ENCODE data around the gene RREB1. TPM values are rescaled to one million over a fixed set of nuclear protein-coding genes. Genes with fewer than 3 reads are reported as not detected.

RREB1 gene
- total and polyA plus RNA-seq, 2 donors (not counting 3 experiments of a cell fraction or from before 2014, with no cell fraction given) = 3.7 to 33.0 TPM

DNA sequence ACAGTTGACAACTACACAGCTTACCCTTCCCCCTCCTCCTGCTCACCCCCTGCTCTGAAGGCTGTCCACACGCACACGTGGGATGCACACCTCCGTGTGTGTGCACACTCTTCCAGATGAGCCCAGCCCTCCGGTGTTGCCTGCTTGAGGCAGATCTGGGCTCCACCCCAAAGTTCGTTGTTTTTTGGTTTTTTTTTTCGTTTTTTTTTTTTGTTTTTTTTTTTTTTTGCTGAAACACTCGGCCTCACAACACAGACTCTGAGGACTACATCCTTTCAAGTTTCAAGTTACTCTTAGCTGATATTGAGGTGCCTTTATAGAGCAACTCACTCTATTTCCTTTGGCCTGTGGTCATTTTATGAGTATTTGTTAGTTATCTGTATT is 88.2 kb downstream of the RREB1 start:
- dilution Hi-C loops (cut with MboI; ENCODE audit: extremely low pct_ligation_motif_present, low sequenced_read_pairs) = no loop called here
- H3K27me3 ChIP-seq (ENCODE audit: control insufficient read depth in 2 of 2, insufficient read depth in 2 of 2, low read length in 2 of 2) = no peaks in the 10 kb centered on the region
- no peaks in the 10 kb centered on the region for H3K4me1 ChIP-seq (ENCODE audit: control insufficient read depth, extremely low read depth, insufficient read depth, low read length)
- no TSS peak for BruUV-seq (replicated peaks)
- H3K79me2 ChIP-seq (ENCODE audit: control insufficient read depth, insufficient read depth, low read length) = no peaks in the 10 kb centered on the region
- intact Hi-C loops (cut with micrococcal nuclease) = no loop called here
- peaks cover 7% of the 10 kb centered on the region in 2 experiments for H3K36me3 ChIP-seq (ENCODE audit: control insufficient read depth in 2 of 2, extremely low read depth in 1 of 2, insufficient read depth in 2 of 2, low read length in 2 of 2)
- no peak for TF ChIP-seq MYC (IDR thresholded peaks at IDR 0.05; ENCODE audit: low read depth, low read length)
- TF ChIP-seq POLR2A (IDR thresholded peaks at IDR 0.05; ENCODE audit: low read depth, low read length) = no peak
- no peak for TF ChIP-seq FOS (IDR thresholded peaks at IDR 0.05; ENCODE audit: borderline replicate concordance, insufficient read depth, low read length)
- TF ChIP-seq, protein P1, sequence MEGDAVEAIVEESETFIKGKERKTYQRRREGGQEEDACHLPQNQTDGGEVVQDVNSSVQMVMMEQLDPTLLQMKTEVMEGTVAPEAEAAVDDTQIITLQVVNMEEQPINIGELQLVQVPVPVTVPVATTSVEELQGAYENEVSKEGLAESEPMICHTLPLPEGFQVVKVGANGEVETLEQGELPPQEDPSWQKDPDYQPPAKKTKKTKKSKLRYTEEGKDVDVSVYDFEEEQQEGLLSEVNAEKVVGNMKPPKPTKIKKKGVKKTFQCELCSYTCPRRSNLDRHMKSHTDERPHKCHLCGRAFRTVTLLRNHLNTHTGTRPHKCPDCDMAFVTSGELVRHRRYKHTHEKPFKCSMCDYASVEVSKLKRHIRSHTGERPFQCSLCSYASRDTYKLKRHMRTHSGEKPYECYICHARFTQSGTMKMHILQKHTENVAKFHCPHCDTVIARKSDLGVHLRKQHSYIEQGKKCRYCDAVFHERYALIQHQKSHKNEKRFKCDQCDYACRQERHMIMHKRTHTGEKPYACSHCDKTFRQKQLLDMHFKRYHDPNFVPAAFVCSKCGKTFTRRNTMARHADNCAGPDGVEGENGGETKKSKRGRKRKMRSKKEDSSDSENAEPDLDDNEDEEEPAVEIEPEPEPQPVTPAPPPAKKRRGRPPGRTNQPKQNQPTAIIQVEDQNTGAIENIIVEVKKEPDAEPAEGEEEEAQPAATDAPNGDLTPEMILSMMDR (IDR thresholded peaks at IDR 0.05; ENCODE audit: extremely low read depth in 1 of 2, insufficient read depth in 1 of 2, low read depth in 1 of 2, low read length in 2 of 2) = no peak
- no peak for TF ChIP-seq JUN (IDR thresholded peaks at IDR 0.05; ENCODE audit: borderline replicate concordance, insufficient read depth, insufficient read length, low read depth)
- TF ChIP-seq, protein P2, sequence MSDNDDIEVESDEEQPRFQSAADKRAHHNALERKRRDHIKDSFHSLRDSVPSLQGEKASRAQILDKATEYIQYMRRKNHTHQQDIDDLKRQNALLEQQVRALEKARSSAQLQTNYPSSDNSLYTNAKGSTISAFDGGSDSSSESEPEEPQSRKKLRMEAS (IDR thresholded peaks at IDR 0.05; ENCODE audit: insufficient read depth, insufficient read length) = no peak
- TF ChIP-seq GATA2 (IDR thresholded peaks at IDR 0.05; ENCODE audit: insufficient read depth, insufficient read length, low read depth, low read length) = no peak
- no peak for TF ChIP-seq POLR2AphosphoS5 (IDR thresholded peaks at IDR 0.05; ENCODE audit: insufficient read depth, low read depth, low read length)
- no peak for TF ChIP-seq EZH2 (IDR thresholded peaks at IDR 0.05; ENCODE audit: borderline replicate concordance, low read depth, low read length, severe bottlenecking)
- no peaks in the 10 kb centered on the region for H4K20me1 ChIP-seq (replicated peaks; ENCODE audit: control insufficient read depth, extremely low read depth, insufficient read depth, low read length)
- H3K4me2 ChIP-seq (ENCODE audit: insufficient read depth, low read length) = no peak overlapping the region
- H3K9me1 ChIP-seq (replicated peaks; ENCODE audit: control insufficient read depth, extremely low read depth, insufficient read depth, low read length) = no peaks in the 10 kb centered on the region
- no peak overlapping the region for H2AFZ ChIP-seq (ENCODE audit: low read depth, low read length)
- no peak overlapping the region for H3K4me3 ChIP-seq (replicated peaks in 1 of 3; ENCODE audit: insufficient read depth in 1 of 3, low read depth in 1 of 3, low read length in 3 of 3)
- DNase-seq (ENCODE audit: low read depth, low spot score) (no peak), FAIRE-seq (no peak)
- H3K9me3 ChIP-seq (replicated peaks; ENCODE audit: control insufficient read depth, insufficient read depth, low read length) = no peaks in the 10 kb centered on the region
- no peak overlapping the region for H3K27ac ChIP-seq (ENCODE audit: insufficient read depth, low read depth, low read length)
- H3K9ac ChIP-seq (replicated peaks; ENCODE audit: extremely low read depth, insufficient read depth, low read length) = no peak overlapping the region
- ChIA-PET POLR2A (no interaction called here), CTCF (interaction anchor here (1.8 kb wide), 1 partner anchor 499 kb away, joined by 3 read pairs; no protein-coding TSS in a partner anchor)

Measured in endothelial cell of umbilical vein (primary cell).